SH-SY5Y (cell line): ENCODE data around the gene ZNF552.

Experiments
- GATA2 ChIP-seq: IDR thresholded peaks from 2 replicates; pipeline ENCODE4 v1.6.1; 2011; ENCODE audit warnings: mild to moderate bottlenecking, low read depth, low read length
- GATA3 ChIP-seq: IDR thresholded peaks from 2 replicates; pipeline ENCODE4 v1.6.1; 2011; ENCODE audit warnings: low read depth, mild to moderate bottlenecking, low read length, moderate library complexity

Gene ZNF552

GRCh38 chr19:57812226-57812625, 2.5 kb downstream of the ZNF552 start:
- TF ChIP-seq GATA3 (no peak), GATA2 (no peak)

GRCh38 chr19:57807541-57807940, 7.2 kb downstream of the ZNF552 start:
- no peak for TF ChIP-seq GATA3
- no peak for TF ChIP-seq GATA2

- TF ChIP-seq GATA3 = no peak
- no peak for TF ChIP-seq GATA2
These were observed 11.0 kb downstream of the ZNF552 start for GRCh38 chr19:57803594-57804325.

GRCh38 chr19:57803265-57803593, 11.5 kb downstream of the ZNF552 start:
- TF ChIP-seq GATA3 (no peak), GATA2 (no peak)

GRCh38 chr19:57802269-57802668, 12.4 kb downstream of the ZNF552 start:
- TF ChIP-seq GATA3 = no peak
- no peak for TF ChIP-seq GATA2

- TF ChIP-seq GATA2 (no peak), GATA3 (no peak)
These were observed 14.0 kb downstream of the ZNF552 start for GRCh38 chr19:57800696-57801095.

- TF ChIP-seq GATA2 (no peak), GATA3 (no peak)
These were observed 25.4 kb downstream of the ZNF552 start for GRCh38 chr19:57789288-57789687.

GRCh38 chr19:57788114-57788692, 26.5 kb downstream of the ZNF552 start:
- TF ChIP-seq GATA2 = no peak
- no peak for TF ChIP-seq GATA3

- TF ChIP-seq GATA3 (no peak), GATA2 (no peak)
These were observed 27.8 kb downstream of the ZNF552 start for GRCh38 chr19:57786906-57787305.

- TF ChIP-seq GATA3 (no peak), GATA2 (no peak)
These were observed 28.4 kb downstream of the ZNF552 start for GRCh38 chr19:57786286-57786685.

GRCh38 chr19:57779220-57779845, 35.4 kb downstream of the ZNF552 start:
- TF ChIP-seq GATA2 (no peak), GATA3 (no peak)

- no peak for TF ChIP-seq GATA3
These were observed 36.4 kb downstream of the ZNF552 start for GRCh38 chr19:57778336-57778735.

- TF ChIP-seq GATA3 (no peak), GATA2 (no peak)
These were observed 37.9 kb downstream of the ZNF552 start for GRCh38 chr19:57776764-57777296.

- TF ChIP-seq GATA2 (no peak), GATA3 (no peak)
These were observed 41.2 kb downstream of the ZNF552 start for GRCh38 chr19:57773488-57773887.

GRCh38 chr19:57771417-57771816, 43.3 kb downstream of the ZNF552 start:
- TF ChIP-seq GATA3 = no peak
- TF ChIP-seq GATA2 = no peak
